NCI-H1105 treated with DMSO at 0.1 percent for 48 hours (cell line): ENCODE data around the gene MECR.

ENCODE experiments used
- DNase-seq: peaks from one replicate; lab custom pipeline; 2025; lab: John Stamatoyannopoulos, UW

The MECR gene

DNA sequence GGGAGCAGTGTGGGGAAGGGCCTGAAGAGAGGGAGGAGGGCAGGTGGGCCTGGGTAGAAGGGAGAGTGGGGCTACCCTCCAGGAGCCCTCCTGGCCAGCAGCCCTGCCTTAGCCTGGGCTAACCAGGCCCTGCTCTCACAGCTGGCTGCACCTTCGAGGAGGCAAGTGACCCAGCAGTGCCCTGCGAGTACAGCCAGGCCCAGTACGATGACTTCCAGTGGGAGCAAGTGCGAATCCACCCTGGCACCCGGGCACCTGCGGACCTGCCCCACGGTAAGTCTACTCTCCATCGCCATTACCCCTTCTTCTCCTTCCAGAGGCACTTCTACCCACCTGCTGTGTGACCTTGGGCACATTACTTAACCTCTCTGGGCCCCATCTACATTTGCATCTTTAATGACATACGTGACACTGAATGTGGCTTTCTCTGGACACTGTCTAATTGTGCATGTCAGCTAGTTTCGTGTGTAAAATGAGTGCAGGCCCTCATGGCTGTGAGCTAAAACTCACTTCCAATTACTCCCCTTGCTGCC, 24.5 kb upstream of the MECR start:
- DNase-seq, result no peak

DNA sequence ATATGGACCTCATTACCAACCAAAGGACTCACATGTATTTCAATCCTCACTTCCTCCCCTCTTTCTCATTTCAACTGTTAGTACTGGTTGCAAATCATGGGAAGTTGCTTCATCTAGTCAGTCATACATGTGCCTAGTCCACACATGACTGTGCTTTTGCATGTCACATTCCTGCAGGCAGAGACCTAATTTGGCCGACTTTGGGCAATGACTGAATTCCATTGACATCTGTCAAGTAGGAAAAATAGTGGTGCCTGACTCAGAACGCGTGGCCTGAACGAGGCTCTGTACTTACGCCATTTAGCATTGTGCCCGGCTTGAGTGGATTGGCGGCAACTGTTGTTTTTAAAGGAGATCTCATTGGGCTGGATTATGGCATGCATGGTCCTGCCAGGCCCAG, 23.6 kb upstream of the MECR start:
- DNase-seq, result no peak

GRCh38 chr1:29253180-29253579, 22.4 kb upstream of the MECR start:
- DNase-seq, result no peak

DNA sequence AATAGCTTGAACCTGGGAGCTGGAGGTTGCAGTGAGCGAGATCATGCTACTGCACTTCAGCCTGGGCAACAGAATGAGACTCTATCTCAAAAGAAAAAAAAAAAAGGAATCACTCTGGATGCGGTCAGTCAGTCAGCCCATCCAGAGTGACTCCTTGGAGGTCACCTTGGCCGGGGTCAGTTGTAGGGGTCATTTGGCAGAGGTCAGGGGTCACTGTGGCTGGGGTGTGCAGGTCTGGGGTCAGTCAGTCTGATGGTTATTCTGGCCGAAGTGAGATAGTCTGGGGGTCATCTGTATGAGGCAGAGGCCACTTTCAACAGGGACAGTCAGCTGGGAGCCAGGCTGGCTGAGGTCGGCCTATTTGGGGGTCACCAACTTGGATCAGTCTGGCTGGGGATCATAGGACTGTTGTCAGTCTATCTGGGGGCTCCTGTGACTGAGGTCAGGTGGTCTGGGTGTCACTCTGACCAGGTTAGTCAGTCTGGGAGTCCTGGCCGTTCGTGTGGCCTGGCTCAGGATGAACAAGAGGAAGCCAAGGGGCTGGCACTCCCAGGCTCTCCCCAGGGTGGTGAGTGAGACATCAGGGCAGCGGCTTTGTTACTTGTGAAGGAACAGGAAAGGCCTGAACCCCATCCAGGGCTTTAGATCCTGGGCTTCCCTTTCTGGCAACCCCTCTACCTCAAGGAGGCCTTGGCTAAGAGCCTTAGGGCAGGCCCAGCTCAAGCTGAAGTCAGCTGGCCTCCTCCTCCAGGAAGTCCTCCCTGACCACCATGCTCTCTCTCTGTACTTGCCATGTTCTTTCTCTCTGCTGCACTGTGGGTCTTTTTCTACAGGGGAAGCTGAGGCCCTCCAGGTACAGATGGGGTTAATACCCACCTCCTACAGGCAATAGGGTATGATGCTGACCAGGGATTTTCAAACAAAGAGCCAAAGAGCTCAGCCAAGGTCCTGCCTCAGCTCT, 20.7 kb upstream of the MECR start:
- no peak for DNase-seq

GRCh38 chr1:29249951-29250581, 19.3 kb upstream of the MECR start:
- DNase-seq, result no peak

DNA sequence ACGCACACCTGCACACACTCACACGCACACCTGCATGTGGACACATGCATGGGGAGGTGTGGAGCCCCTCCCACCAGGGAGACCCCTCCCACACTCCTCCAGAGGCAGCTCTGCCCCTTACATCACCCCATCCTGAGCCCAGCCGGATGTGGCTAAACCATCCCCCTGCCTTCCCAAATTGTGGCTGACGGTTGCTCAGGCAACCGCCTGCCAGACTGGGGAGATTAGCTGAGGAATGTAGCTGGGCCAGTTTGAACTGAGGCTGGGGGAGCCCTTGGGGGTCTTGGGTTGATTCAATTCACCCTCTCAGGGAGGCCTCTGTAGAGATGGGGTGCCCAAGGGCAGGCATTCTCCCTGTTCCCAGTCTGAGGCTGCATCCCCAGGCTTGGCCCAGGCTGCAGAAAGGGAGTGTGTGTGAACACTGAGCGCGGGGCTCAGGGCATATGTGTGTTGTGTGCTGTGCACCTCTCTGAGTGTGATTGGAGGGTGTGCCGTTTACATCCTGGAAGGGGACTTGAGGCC, 18.5 kb upstream of the MECR start:
- DNase-seq, result no peak

GRCh38 chr1:29248409-29248808, 17.7 kb upstream of the MECR start:
- DNase-seq, result no peak

DNA sequence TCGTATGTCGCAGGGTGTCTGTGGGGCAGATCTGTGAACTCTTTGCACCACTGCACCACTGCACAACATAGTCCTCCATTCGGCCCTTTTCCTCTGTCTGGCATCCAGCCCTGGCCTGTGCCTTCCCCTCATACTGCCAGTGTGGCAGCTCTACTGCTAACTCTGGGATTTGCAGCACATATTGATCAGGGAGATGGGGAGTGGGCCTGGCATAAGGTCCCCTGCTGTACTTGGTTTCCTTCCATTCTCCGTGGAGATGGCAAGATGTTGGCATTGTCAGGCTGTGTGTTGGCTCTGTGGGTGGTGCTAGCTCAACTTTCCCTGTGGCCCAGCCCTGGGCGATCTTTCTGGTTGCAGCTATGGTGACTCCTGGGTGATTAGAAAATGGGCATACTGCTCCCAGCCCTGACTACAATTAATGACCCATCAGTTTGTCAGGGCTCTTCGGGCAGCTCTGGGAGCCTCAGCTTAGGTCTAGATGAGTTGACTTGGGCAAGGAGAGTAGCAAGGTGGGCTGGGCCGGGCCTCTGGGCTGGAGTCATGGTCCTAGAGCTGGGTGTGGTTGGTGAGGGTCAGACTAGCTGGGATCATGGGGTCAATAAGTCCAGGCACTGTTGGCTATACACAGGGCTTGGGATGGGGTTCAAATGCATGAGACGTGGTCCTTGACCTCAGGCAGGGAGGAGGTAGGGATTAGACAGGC, 17.0 kb upstream of the MECR start:
- DNase-seq, result no peak

DNA sequence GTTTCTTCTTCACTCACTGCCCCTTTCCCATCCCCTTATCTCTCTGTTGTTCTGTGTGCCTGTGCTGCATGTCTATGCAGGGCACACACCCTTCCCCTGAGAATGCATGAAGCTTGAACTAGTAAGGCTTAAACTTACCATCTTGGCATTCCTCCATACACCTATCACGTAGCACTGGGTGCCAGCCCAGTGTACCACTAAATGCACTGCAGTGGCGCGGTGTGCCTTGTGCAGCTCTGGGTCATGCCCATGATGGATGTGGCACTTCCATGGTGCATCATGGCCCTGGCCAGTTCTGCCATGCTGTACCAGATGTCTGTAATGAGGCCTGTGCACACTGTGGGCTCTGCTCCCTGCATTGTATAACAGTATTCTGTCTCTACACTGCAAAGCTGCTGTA, 16.3 kb upstream of the MECR start:
- no peak for DNase-seq

- no peak for DNase-seq
These were observed 15.1 kb upstream of the MECR start for GRCh38 chr1:29245876-29246275.

DNA sequence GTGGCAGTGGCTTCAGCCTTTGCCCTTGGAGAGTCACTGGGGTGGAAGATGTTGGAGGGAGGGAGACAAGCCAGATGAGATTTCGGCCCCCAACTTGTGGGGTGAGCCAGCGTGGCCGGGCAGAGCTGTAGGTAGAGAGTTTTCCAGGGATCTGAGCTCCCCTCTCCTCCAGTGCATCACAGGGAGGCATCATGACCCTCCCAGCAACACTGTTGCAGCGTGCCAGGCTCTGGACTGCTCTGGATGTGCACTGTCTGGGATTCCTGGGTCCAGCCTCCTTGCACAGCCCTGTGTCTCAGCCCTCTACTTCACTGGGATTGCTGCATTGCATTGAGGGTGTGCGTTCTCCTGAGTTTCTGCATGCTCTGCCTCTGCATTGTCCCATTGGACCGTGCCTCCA, 14.5 kb upstream of the MECR start:
- no peak for DNase-seq

DNA sequence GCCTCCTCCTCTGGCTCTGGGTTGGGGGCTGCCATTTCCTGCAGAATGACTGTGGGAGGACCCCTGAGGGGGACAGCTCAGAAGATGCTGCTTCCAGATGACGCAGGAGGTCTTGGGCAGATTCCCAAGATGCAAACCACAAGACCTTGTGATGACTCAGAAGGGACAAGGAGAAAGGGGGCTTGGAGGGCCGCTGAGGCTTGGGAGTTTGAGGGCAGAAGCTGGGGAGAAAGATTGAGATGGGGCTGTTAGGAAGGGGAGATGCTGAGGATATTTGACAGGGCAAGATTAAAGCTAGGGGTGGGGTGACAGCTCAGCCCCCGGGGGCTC, 13.1 kb upstream of the MECR start:
- DNase-seq, result no peak

- DNase-seq, result no peak
These were observed 12.5 kb upstream of the MECR start for GRCh38 chr1:29243023-29243870.

- DNase-seq, result no peak
These were observed 10.3 kb upstream of the MECR start for GRCh38 chr1:29240986-29241385.

DNA sequence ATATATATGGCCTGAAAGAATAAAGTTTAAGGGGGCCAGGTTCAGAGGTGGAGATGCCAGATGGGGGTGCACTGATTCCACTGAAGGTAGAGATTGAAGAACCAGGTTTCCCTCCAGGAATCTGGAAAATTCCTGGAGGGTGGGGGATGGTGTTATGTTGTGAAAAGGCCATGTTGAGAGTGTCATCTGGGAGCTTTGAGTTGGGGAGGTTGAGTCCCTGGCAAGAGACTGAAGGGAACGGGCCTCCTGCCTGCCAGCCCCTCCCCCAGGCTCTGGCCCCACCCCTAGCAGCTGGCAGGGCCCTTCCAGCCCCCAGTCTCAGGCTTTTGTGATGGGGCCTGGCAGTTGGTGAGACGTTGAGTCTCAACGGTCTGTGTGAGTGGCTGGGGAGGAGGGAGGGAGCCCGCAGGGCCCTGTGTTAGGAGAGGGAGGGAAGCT, 9.7 kb upstream of the MECR start:
- DNase-seq, result peak; percentile 13

GRCh38 chr1:29239142-29239541, 8.4 kb upstream of the MECR start:
- DNase-seq, result no peak

DNA sequence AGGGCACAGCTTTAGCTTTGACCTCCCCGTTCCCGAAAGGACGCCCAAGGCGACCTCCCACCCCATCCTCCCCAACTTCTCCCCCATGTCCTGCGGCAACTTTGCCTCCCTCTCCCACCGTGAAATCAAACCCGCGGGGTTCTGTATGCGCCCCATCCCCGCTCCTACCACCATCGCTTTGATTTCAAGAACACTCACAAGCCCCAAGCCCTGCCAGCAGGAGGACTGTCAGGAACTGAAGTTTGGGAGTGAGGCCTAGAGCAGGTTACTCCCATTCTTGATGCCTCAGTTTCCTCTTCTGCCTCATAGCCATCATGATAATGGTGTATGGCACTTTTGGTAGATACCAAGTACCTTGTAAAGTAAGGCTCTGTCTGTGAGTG, 7.9 kb upstream of the MECR start:
- DNase-seq, result no peak

DNA sequence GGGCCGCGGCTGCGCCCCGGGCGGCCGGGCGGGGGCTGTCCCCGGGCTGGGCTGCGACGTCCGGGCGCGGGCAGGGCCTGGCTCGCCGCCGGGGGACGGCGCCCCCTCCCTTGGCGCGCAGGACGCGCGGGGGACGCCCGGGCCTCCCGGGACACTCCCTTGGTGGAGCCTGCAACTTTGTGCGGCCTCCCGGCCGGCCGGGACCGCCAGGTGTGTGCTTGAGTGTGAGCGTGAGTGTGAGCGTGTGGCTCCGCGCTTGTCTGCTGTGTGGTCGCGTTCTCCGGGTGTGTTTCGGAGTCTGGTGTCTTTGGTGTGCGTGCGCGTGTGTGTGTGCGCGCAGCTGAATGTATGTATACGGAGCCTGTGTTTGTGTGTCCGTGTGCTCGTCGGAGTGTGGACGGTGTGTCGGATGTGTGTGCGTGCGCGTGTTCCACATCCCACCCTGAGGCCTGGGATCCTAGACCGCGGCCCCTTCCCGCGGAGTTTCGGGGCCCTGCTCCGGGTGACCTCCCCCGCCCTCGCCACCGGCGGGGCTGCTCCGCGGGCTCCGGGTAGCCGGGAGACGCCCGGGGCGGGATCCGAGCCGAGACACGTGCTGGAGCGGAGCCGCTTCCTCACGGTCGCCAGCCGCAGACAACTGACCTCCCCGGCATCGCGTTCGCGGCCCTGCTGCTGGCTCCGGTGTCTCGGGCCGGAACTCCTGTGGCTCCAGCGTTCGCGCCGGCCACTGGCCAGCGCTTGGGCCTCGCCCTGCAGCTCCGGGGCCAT, 7.3 kb upstream of the MECR start:
- DNase-seq, result no peak

DNA sequence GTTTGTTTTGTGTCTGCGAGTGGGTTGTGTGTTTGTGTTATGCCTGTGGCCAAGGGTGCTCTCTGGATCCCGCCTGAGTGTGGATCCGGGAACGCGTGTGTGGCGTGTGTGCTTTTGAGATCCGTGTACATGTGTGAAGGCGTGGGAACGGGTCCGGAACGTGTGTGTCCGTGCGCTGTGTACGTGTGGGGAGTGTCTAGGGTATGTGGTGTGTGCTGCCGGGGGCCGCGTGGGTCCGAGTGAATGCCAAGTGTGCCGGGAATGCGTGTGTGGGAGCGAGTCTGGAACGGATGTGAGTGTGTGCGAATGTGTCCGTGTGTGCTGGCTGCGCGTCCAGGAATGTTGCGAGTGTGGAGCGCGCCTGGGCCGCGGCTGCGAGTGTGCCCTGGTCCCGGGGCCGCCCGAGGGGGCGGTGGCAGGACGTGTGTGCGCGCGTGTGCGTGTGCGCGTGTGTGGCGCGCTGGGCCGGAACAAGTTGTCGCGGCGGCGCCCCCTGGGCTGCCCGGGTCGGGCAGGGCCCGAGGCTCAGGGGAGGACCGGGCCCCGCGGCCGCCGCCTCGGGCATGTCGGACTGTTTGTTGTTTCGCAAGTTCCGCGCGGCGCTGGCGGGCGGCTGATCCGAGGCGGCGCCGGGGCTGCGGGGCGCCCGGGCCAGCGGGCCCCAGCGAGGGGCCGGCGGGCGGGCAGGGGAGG, 6.5 kb upstream of the MECR start:
- no peak for DNase-seq

- DNase-seq, result no peak
These were observed 6.0 kb upstream of the MECR start for GRCh38 chr1:29236712-29237128.
